NCI-H2196 (cell line): ENCODE data around the gene PTPRK.

Experiments used
- DNase-seq: peaks from one replicate; lab custom pipeline; 2025; ENCODE audit not compliant: unreplicated experiment; lab: John Stamatoyannopoulos, UW

The PTPRK gene

GRCh38 chr6:128350416-128351254 is 169.8 kb downstream of the PTPRK start:
- no peak for DNase-seq

- no peak for DNase-seq
These were observed 173.3 kb downstream of the PTPRK start for GRCh38 chr6:128347123-128347522.

- no peak for DNase-seq
These were observed 173.8 kb downstream of the PTPRK start for GRCh38 chr6:128346569-128346968.

GRCh38 chr6:128345278-128345677 is 175.1 kb downstream of the PTPRK start:
- no peak for DNase-seq

GRCh38 chr6:128343706-128344105 is 176.7 kb downstream of the PTPRK start:
- no peak for DNase-seq

- no peak for DNase-seq
These were observed 180.6 kb downstream of the PTPRK start for GRCh38 chr6:128339635-128340450.

- DNase-seq: no peak
These were observed 182.8 kb downstream of the PTPRK start for GRCh38 chr6:128337619-128338018.

- DNase-seq: no peak
These were observed 183.8 kb downstream of the PTPRK start for GRCh38 chr6:128336436-128337095.

GRCh38 chr6:128335963-128336362 is 184.4 kb downstream of the PTPRK start:
- DNase-seq: no peak

GRCh38 chr6:128333581-128334223 is 186.7 kb downstream of the PTPRK start:
- DNase-seq: no peak

GRCh38 chr6:128327890-128328289 is 192.5 kb downstream of the PTPRK start:
- no peak for DNase-seq

- no peak for DNase-seq
These were observed 197.4 kb downstream of the PTPRK start for GRCh38 chr6:128323011-128323410.

- DNase-seq: no peak
These were observed 200.5 kb downstream of the PTPRK start for GRCh38 chr6:128319946-128320345.

- no peak for DNase-seq
These were observed 201.2 kb downstream of the PTPRK start for GRCh38 chr6:128319157-128319556.

- no peak for DNase-seq
These were observed 204.0 kb downstream of the PTPRK start for GRCh38 chr6:128316258-128316929.

GRCh38 chr6:128314190-128314589 is 206.2 kb downstream of the PTPRK start:
- no peak for DNase-seq

GRCh38 chr6:128311944-128312570 is 208.3 kb downstream of the PTPRK start:
- DNase-seq: no peak

- no peak for DNase-seq
These were observed 209.9 kb downstream of the PTPRK start for GRCh38 chr6:128310451-128310850.

- DNase-seq: no peak
These were observed 212.7 kb downstream of the PTPRK start for GRCh38 chr6:128307671-128308070.

- DNase-seq: no peak
These were observed 214.4 kb downstream of the PTPRK start for GRCh38 chr6:128305976-128306375.
